GM23248 (cell line): ENCODE data around the gene SHROOM3.

Experiments
- EZH2 ChIP-seq: fragments of 200-600 bp; sonication (generic); IDR thresholded peaks from 2 replicates; pipeline ENCODE4 v1.6.1; 2018; ENCODE audit warnings: antibody characterized with exemption, mild to moderate bottlenecking; ENCODE audit not compliant: insufficient read depth, poor library complexity, severe bottlenecking
- EZH2phosphoT487 ChIP-seq: fragments of 200-600 bp; sonication (generic); IDR thresholded peaks from 2 replicates; pipeline ENCODE4 v1.6.1; 2018; ENCODE audit warnings: antibody characterized with exemption, moderate library complexity, mild to moderate bottlenecking, low read depth; ENCODE audit not compliant: insufficient read depth

- TF ChIP-seq EZH2 (no peak), EZH2phosphoT487 (no peak)
Measured at GRCh38 chr4:76782837-76783236, 347.8 kb downstream of the SHROOM3 start.
